HCT116 (cell line): ENCODE results near the gene NCOA1. TPM values are rescaled to one million over a fixed set of nuclear protein-coding genes. Genes with fewer than 3 reads are reported as not detected.
A peak's percentile ranks its signal among the peaks of the same experiment; 100 is the strongest.

Experiments used
- ATAC-seq: fragments of 200-7000 bp; cut with Tn5 transposase; 2 replicates; pipeline ENCODE4 v1.9.1; 2020; ENCODE audit warnings: mild to moderate bottlenecking, moderate library complexity
- BruUV-seq: library from RNA; stranded (reverse); fragments of 400-500 nt; replicated peaks from 2 replicates; lab custom pipeline; 2021; lab: Mats Ljungman, UMichigan
- CTCF ChIA-PET: fragments of 300-600 bp; sonication (Branson Sonifier 250); formaldehyde crosslinking; loops from one replicate; lab custom pipeline; 2021; ENCODE audit warnings: antibody characterized with exemption; lab: Charles Lee
- POLR2A ChIA-PET: fragments of 300-600, 350-600 bp; sonication (Branson Sonifier 250); formaldehyde crosslinking; loops from one replicate; lab custom pipeline; 2021; ENCODE audit warnings: antibody characterized with exemption; lab: Charles Lee
- RAD21 ChIA-PET, 2 experiments: fragments of 300-600 bp; sonication (Branson Sonifier 250); formaldehyde crosslinking; loops; one replicate each; lab custom pipeline; 2023; ENCODE audit warnings: low total read pairs in 2 of 2; ENCODE audit not compliant: uncharacterized antibody in 2 of 2, unreplicated experiment in 2 of 2, low non-redundant PET in 1 of 2; lab: Charles Lee
- DNase-seq: peaks from one replicate; pipeline ENCODE4 v3.0.0-alpha.2; 2010; ENCODE audit warnings: low read depth, low spot score
- H2AFZ ChIP-seq: fragments of 200-600 bp; shearing (Covaris generic), sonication (generic); 2 replicates; pipeline ENCODE4 v1.6.1; 2017; ENCODE audit warnings: low read depth, mixed run types, mixed read lengths, antibody characterized with exemption, low read length; ENCODE audit not compliant: poor library complexity, severe bottlenecking
- H3K27ac ChIP-seq: 2 replicates; pipeline ENCODE4 v1.5.1; 2012; ENCODE audit warnings: low read depth, low read length
- H3K27me3 ChIP-seq: fragments of 200-600 bp; sonication (generic); 2 replicates; pipeline ENCODE4 v1.6.1; 2016; ENCODE audit warnings: mixed run types, low read length, mixed read lengths; ENCODE audit not compliant: insufficient read depth
- H3K36me3 ChIP-seq, 2 experiments: fragments of 200-500 bp in 1 of 2; fragments of 200-600 bp in 1 of 2; sonication (Bioruptor generic) in 1 of 2; sonication (generic) in 1 of 2; 2 replicates each; pipeline versions ENCODE4 v1.5.1 to v1.6.1; 2014 to 2016; ENCODE audit warnings: low read length in 2 of 2, inconsistent platforms in 1 of 2, mixed read lengths in 1 of 2, mixed run types in 1 of 2; ENCODE audit not compliant: insufficient read depth in 2 of 2, control insufficient read depth in 1 of 2
- H3K4me1 ChIP-seq, 2 experiments: fragments of 200-600 bp in 1 of 2; sonication (generic) in 1 of 2; 2 replicates each; pipeline versions ENCODE4 v1.5.1 to v1.6.1; 2012 to 2017; ENCODE audit warnings: low read length in 2 of 2, inconsistent platforms in 1 of 2, mild to moderate bottlenecking in 1 of 2, mixed read lengths in 1 of 2, mixed run types in 1 of 2, moderate library complexity in 1 of 2; ENCODE audit not compliant: insufficient read depth in 2 of 2, control insufficient read depth in 1 of 2
- H3K4me2 ChIP-seq: fragments of 200-600 bp; sonication (generic); 2 replicates; pipeline ENCODE4 v1.6.1; 2017; ENCODE audit warnings: mixed run types, low read length, mixed read lengths
- H3K4me3 ChIP-seq, 2 experiments: fragments of 200-600 bp in 1 of 2; sonication (generic) in 1 of 2; replicated peaks in 1 of 2; 2 replicates each; pipeline ENCODE4 v1.5.1; 2011 to 2016; ENCODE audit warnings: low read length in 2 of 2, control low read depth in 1 of 2, low read depth in 1 of 2, mild to moderate bottlenecking in 1 of 2, mixed read lengths in 1 of 2, mixed run types in 1 of 2
- H3K79me2 ChIP-seq: fragments of 200-600 bp; sonication (generic); 2 replicates; pipeline ENCODE4 v1.6.1; 2017; ENCODE audit warnings: mild to moderate bottlenecking, mixed run types, low read length, moderate library complexity, mixed read lengths; ENCODE audit not compliant: insufficient read depth
- H3K9ac ChIP-seq: fragments of 200-600 bp; sonication (generic); 2 replicates; pipeline ENCODE4 v1.6.1; 2016; ENCODE audit warnings: low read length, mixed read lengths
- H3K9me2 ChIP-seq: fragments of 200-600 bp; sonication (generic), shearing (Covaris generic); 2 replicates; pipeline ENCODE4 v1.6.1; 2017; ENCODE audit warnings: mixed run types, mild to moderate bottlenecking, moderate library complexity; ENCODE audit not compliant: insufficient read depth
- H3K9me3 ChIP-seq, 2 experiments: fragments of 200-500 bp in 1 of 2; fragments of 200-600 bp in 1 of 2; sonication (Bioruptor generic) in 1 of 2; sonication (generic) in 1 of 2; 2 replicates each; pipeline ENCODE4 v1.6.1; 2014 to 2017; ENCODE audit warnings: low read length in 2 of 2, mixed read lengths in 2 of 2, inconsistent platforms in 1 of 2, low read depth in 1 of 2, mild to moderate bottlenecking in 1 of 2, mixed run types in 1 of 2, moderate library complexity in 1 of 2; ENCODE audit not compliant: control insufficient read depth in 1 of 2, insufficient read depth in 1 of 2
- H4K20me1 ChIP-seq: fragments of 200-600 bp; sonication (generic), shearing (Covaris generic); 2 replicates; pipeline ENCODE4 v1.6.1; 2017; ENCODE audit warnings: mixed run types, mild to moderate bottlenecking, moderate library complexity; ENCODE audit not compliant: insufficient read depth
- CBX3 ChIP-seq: IDR thresholded peaks from 2 replicates; pipeline ENCODE4 v1.6.1; 2012; ENCODE audit warnings: low read depth
- CEBPB ChIP-seq: IDR thresholded peaks from 2 replicates; pipeline ENCODE4 v1.6.1; 2012; ENCODE audit warnings: low read depth
- EGR1 ChIP-seq: IDR thresholded peaks from 2 replicates; pipeline ENCODE4 v1.6.1; 2012; ENCODE audit warnings: low read depth
- ELF1 ChIP-seq: IDR thresholded peaks from 2 replicates; pipeline ENCODE4 v1.6.1; 2012; ENCODE audit warnings: low read depth, borderline replicate concordance
- EZH2phosphoT487 ChIP-seq: fragments of 200-600 bp; IDR thresholded peaks from 2 replicates; pipeline ENCODE4 v1.6.1; 2018; ENCODE audit warnings: antibody characterized with exemption, borderline replicate concordance
- JUND ChIP-seq: IDR thresholded peaks from 2 replicates; pipeline ENCODE4 v1.6.1; 2012
- POLR2A ChIP-seq: IDR thresholded peaks from 2 replicates; pipeline ENCODE4 v1.7.0; 2011; ENCODE audit warnings: borderline replicate concordance; ENCODE audit not compliant: insufficient read depth, insufficient read length; ENCODE audit errors: extremely low read depth
- POLR2AphosphoS5 ChIP-seq: IDR thresholded peaks from 2 replicates; pipeline ENCODE4 v1.6.1; 2011; ENCODE audit warnings: mild to moderate bottlenecking, low read depth, low read length, moderate library complexity
- RAD21 ChIP-seq: IDR thresholded peaks from 2 replicates; pipeline ENCODE4 v1.6.1; 2012; ENCODE audit warnings: low read depth, mild to moderate bottlenecking
- SIN3A ChIP-seq: IDR thresholded peaks from 2 replicates; pipeline ENCODE4 v1.6.1; 2012; ENCODE audit warnings: low read depth
- SP1 ChIP-seq: IDR thresholded peaks from 2 replicates; pipeline ENCODE4 v1.6.1; 2012; ENCODE audit warnings: low read depth
- SRF ChIP-seq: IDR thresholded peaks from 2 replicates; pipeline ENCODE4 v1.6.1; 2012; ENCODE audit warnings: low read depth
- TCF7L2 ChIP-seq: IDR thresholded peaks from 2 replicates; pipeline ENCODE4 v1.7.0; 2011; ENCODE audit warnings: borderline replicate concordance, inconsistent platforms; ENCODE audit not compliant: insufficient read depth, insufficient read length; ENCODE audit errors: extremely low read depth
- YY1 ChIP-seq: IDR thresholded peaks from 2 replicates; pipeline ENCODE4 v1.6.1; 2011; ENCODE audit warnings: low read length, low read depth, moderate library complexity, mild to moderate bottlenecking; ENCODE audit not compliant: insufficient replicate concordance; ENCODE audit errors: extremely low read depth
- ZFX ChIP-seq: fragments of 450-650 bp; IDR thresholded peaks from 2 replicates; pipeline ENCODE4 v1.6.1; 2017
- ZNF274 ChIP-seq: fragments of 200-500 bp; sonication (Bioruptor generic); IDR thresholded peaks from 2 replicates; pipeline ENCODE4 v1.6.1; 2014; ENCODE audit warnings: mild to moderate bottlenecking, low read depth, low read length, inconsistent platforms
- intact Hi-C: fragments of 100-400 bp; cut with micrococcal nuclease; formaldehyde crosslinking; loops from 2 replicates; pipeline ENCODE4 v1.10.0; 2022
- total RNA-seq: library from RNA; stranded (reverse); gene quantifications from one replicate; pipeline ENCODE4 v1.2.1, GENCODE V29; 2021; ENCODE audit not compliant: unreplicated experiment
- TF ChIP-seq, protein P1 (sequence below), 3 experiments: fragments of 200-600 bp in 1 of 3; sonication (generic) in 1 of 3; IDR thresholded peaks in 2 of 3; conservative IDR thresholded peaks in 1 of 3; 2 replicates each; pipeline ENCODE4 v1.5.1; 2012 to 2017; ENCODE audit warnings: low read depth in 2 of 3, low read length in 2 of 3, antibody characterized with exemption in 1 of 3, borderline replicate concordance in 1 of 3, control low read depth in 1 of 3, mild to moderate bottlenecking in 1 of 3, mixed read lengths in 1 of 3, mixed run types in 1 of 3, moderate library complexity in 1 of 3; ENCODE audit not compliant: insufficient read depth in 1 of 3
- TF ChIP-seq, protein P2 (sequence below): IDR thresholded peaks from 2 replicates; pipeline ENCODE4 v1.6.1; 2012

The NCOA1 gene
- total RNA-seq, 1 experiment from 2014 or later, result 10.4 TPM

DNA sequence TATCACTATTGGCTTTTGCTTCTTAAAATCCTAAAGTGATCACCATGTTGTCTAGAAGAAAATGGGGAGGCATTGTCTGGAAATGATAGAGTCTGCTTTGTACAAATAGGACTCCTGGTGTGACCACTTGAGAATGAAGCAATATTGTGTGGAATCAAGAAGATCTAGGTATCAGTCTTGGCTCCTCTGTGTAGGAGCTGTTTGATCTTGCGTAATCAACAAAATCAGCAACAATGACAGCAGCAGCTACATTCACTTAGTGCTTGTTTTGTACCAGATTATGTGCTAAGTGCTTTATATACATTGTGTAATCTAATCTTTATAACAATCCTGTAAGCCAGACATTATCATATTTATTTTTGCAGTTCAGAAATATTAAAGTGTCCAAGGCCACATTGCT is 17.8 kb downstream of the NCOA1 start:
- H4K20me1 ChIP-seq, result no peaks in the 10 kb centered on the region
- H3K4me2 ChIP-seq, result no peak overlapping the region
- intact Hi-C loops, result no loop called here
- no peaks in the 10 kb centered on the region for H3K9me2 ChIP-seq
- no peaks in the 10 kb centered on the region for H3K79me2 ChIP-seq
- ChIA-PET POLR2A (no interaction called here), RAD21 (no interaction called here)
- ATAC-seq, result no peak
- no peaks in the 10 kb centered on the region for H3K36me3 ChIP-seq
- no peaks in the 10 kb centered on the region for H3K4me1 ChIP-seq
- H3K27me3 ChIP-seq, result no peaks in the 10 kb centered on the region
- no peak overlapping the region for H3K27ac ChIP-seq
- no peak overlapping the region for H3K9ac ChIP-seq
- TF ChIP-seq POLR2AphosphoS5 (no peak), EZH2phosphoT487 (no peak), YY1 (no peak), JUND (no peak), CEBPB (peak; percentile 28; the same call in 1 of the 2 replicates), CBX3 (no peak), ELF1 (no peak), ZNF274 (no peak)
- TF ChIP-seq, all 23 proteins: peak for 1
- CTCF ChIA-PET, result no interaction called here
- Histone ChIP-seq H3K4me3 (no peak overlapping the region), H3K9me3 (no peaks in the 10 kb centered on the region), H2AFZ (no peak overlapping the region)
- no TSS peak for BruUV-seq
- DNase-seq, result no peak

DNA sequence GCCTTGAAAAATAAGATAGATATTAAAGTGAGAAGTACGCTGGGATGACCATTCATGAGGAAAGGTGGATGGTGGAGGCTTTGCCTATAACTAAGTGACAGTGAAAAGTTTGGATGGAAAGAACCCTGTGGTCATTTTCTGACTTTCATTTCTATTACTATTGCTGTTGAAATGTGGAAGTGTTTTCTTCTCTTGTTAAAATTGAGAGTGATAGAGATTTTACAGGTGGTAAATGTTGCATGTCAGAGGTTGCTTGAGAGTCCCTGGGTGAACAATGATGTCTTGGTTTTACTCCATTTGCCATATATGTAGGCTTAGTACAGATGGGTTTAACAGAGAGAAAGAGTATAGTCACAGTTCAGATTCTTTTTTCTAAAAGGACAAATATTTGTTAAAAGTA is 18.4 kb downstream of the NCOA1 start:
- no peaks in the 10 kb centered on the region for H4K20me1 ChIP-seq
- no TSS peak for BruUV-seq
- no peaks in the 10 kb centered on the region for H3K27me3 ChIP-seq
- no peaks in the 10 kb centered on the region for H3K4me1 ChIP-seq
- TF ChIP-seq, protein P1, sequence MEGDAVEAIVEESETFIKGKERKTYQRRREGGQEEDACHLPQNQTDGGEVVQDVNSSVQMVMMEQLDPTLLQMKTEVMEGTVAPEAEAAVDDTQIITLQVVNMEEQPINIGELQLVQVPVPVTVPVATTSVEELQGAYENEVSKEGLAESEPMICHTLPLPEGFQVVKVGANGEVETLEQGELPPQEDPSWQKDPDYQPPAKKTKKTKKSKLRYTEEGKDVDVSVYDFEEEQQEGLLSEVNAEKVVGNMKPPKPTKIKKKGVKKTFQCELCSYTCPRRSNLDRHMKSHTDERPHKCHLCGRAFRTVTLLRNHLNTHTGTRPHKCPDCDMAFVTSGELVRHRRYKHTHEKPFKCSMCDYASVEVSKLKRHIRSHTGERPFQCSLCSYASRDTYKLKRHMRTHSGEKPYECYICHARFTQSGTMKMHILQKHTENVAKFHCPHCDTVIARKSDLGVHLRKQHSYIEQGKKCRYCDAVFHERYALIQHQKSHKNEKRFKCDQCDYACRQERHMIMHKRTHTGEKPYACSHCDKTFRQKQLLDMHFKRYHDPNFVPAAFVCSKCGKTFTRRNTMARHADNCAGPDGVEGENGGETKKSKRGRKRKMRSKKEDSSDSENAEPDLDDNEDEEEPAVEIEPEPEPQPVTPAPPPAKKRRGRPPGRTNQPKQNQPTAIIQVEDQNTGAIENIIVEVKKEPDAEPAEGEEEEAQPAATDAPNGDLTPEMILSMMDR (IDR thresholded peaks at IDR 0.05 in 2 of 3, conservative IDR thresholded peaks at IDR 0.05 in 1 of 3; ENCODE audit: borderline replicate concordance in 1 of 3, insufficient read depth in 1 of 3, low read depth in 2 of 3, low read length in 2 of 3), result no peak
- TF ChIP-seq POLR2AphosphoS5, result no peak
- no peak for TF ChIP-seq ZFX
- TF ChIP-seq SRF, result no peak
- no peak for TF ChIP-seq SP1
- TF ChIP-seq TCF7L2, result no peak
- TF ChIP-seq RAD21, result no peak
- TF ChIP-seq ZNF274, result no peak
- TF ChIP-seq POLR2A, result no peak
- no peak for TF ChIP-seq YY1
- TF ChIP-seq, protein P2, sequence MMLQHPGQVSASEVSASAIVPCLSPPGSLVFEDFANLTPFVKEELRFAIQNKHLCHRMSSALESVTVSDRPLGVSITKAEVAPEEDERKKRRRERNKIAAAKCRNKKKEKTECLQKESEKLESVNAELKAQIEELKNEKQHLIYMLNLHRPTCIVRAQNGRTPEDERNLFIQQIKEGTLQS, result no peak
- TF ChIP-seq SIN3A, result no peak
- no peak for TF ChIP-seq EGR1
- no peak overlapping the region for H2AFZ ChIP-seq
- H3K4me2 ChIP-seq, result no peak overlapping the region
- H3K9me3 ChIP-seq, result no peaks in the 10 kb centered on the region
- POLR2A ChIA-PET, result no interaction called here
- CTCF ChIA-PET, result no interaction called here
- ATAC-seq, result no peak
- RAD21 ChIA-PET, result no interaction called here
- intact Hi-C loops, result no loop called here
- no peaks in the 10 kb centered on the region for H3K9me2 ChIP-seq
- no peak overlapping the region for H3K9ac ChIP-seq
- no peak overlapping the region for H3K4me3 ChIP-seq
- H3K79me2 ChIP-seq, result no peaks in the 10 kb centered on the region
- DNase-seq, result no peak
- no peaks in the 10 kb centered on the region for H3K36me3 ChIP-seq
- H3K27ac ChIP-seq, result no peak overlapping the region
